ENCODE data around the gene TNNI3. TPM values are rescaled to one million over a fixed set of nuclear protein-coding genes. Genes with fewer than 3 reads are reported as not detected.

The TNNI3 gene
- total RNA-seq, 2 experiments from 2014 or later, result not detected

DNA sequence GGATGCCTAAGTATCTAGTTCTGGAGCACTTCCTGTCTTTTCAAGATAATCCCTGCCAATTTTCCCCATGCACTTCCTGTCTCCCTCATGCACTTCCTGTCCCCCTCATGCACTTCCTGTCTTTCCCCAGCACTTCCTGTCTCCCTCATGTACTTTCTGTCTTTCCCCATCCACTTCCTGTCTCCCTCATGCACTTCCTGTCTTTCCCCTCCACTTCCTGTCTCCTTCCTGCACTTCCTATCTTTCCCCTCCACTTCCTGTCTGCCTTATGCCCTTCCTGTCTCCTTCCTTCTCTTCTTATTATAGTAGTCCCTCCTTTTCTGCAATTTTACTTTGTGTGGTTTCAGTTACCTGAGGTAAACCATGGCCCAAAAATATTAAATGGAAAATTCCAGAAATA is 5.5 kb downstream of the TNNI3 start:
- ChIA-PET CTCF (interaction anchor here (1.5 kb wide), 1 partner anchor 10 kb away, joined by 5 read pairs; no protein-coding TSS in a partner anchor), POLR2A (no interaction called here)

DNA sequence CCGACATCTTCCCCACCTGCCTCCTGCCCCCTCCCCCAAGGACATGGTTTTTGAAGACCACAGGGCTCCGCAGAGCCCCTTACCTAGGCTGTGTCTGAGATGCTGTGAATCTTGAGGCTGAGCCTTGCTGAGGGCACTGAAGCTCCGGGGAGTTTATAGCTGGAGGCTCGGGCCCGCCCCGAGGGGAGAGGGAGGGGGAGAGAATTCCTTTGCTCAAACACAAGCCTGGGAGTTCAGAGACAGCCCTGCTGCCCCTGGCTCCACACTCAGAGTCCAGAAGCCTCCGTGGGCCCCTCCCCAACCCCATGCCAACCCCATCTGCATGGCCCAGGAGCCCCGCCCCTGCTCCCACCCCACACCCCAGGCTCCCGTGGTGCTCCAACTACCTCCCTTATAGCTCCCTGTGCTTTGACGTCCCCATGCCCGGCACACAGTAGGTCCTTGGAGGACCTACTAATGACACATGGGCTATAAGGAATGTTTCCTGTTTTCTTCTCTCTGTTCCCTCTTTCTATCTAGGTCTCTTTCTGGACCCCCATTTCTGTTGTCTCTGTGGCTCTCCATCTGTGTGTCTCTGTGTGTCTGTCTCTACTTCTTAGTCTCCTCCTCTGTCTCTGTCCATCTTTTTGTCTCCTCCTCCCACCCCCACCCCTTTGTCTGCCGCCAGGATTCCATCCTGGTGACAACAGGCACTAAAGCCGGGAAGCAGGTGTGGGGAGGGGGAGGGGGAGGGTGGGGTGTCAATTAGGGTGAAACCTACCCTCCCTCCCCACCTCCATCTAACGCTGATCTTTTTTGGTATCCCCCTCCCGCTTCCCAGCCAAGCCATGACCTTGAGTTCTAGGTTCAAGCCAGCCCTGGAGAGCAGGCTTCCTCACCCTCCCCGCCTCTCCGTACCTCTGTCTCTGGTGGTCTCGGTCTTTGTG is 8.2 kb downstream of the TNNI3 start, which contains the start of gene TNNT1:
TSS of gene TNNT1 (minus strand) at position 129 of the 926 bp plus-strand sequence. CDS start 2,049 bp downstream, outside the sequence.
- ChIA-PET CTCF (no interaction called here), POLR2A (no interaction called here)

DNA sequence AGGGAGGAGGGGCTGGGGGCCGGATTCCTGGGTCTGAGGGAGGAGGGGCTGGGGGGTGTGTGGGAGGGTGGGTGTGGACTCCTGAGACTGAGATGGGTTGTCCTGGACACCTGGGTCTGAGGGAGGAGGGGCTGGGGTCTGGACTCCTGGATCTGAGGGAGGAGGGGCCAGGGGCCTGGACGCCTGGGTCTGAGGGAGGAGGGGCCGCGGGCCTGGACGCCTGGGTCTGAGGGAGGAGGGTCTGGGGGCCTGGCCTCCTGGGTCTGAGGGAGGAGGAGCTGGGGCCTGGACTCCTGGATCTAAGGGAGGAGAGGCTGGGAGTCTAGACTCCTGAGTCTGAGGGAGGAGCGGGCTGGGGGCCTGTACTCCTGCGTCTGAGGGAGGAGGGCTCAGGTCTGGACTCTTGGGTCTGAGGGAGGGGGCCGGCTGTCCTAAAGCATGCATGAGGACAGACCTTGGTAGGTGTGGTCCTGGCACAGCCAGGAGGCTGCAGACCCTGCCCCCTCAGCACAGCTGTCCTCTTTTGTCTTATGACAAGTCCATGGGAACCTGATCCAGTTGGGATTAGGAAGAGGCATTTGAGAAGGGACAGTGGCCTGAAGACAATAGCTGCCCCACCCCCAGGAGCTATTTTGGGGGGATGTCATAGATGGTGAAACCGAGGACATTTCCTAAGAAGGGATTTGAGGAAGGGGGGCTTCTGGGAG is 9.8 kb downstream of the TNNI3 start:
- ChIA-PET POLR2A (no interaction called here), CTCF (interaction anchor here (0.7 to 2.1 kb wide), 2 partner anchors 13 to 19 kb away, joined by 3 to 8 read pairs; no protein-coding TSS in a partner anchor)

DNA sequence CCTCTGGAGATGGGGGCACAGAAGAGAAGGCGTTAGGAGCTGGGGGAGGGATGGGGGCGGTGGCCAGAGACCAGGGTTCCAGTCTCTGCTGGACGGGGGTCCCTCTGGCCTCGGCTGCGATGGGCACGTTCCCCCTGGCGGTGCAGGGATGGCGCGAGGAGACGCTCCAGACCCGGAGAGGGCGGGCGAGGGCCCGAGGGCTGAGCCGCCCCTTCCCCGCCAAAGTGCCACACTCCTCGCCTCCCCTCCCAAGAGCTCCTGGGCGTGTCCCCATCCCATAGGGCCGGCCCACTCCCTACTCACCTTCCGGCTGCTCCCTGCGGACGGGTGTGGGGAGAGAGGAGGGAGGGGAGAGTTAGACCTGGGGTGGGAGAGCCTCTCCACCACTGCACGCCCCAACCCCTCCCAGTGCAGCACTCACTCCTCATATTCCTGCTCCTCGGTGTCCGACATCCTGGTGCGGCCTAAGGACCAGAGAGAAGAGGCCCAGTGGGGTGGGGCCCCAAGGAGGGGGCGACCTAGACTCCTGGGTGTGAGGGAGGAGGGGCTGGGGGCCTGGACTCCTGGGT is 10.7 kb downstream of the TNNI3 start:
- ChIA-PET CTCF (interaction anchor here (0.6 to 2.1 kb wide), 3 partner anchors 14 to 29 kb away, joined by 3 to 8 read pairs (median 3); partner anchors contain the start of gene PPP1R12C), POLR2A (no interaction called here)

DNA sequence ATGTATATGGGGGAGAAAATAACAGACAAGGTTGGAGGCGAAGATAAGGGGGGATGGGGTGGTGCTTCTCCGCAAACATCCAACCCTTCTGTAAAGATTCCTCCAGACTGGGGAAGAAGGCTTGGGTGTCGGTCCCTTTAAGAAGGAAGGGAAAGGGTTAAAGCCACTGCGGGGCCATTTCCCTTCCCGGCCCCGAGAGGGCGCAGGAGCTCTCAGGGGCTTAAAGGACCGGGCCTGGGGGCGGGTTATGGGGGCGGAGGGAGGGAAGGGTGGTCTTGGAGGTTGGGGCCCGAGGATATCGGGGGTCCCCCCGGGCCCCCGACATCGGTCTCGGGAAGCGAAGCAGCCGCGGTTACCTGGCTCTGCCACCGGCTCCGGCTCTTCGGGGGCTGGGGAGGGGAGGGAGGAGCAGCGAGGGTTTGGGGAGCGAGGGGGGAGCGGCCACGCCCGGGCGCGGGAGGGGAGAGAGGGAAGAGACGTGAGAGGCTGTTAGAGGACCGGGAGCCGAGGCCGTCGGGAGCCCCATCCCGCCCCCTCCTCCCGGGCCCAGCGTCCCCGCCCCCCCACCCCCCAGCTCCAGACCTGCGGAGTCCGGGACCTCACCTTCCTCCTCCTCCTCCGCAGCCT is 11.3 kb downstream of the TNNI3 start:
- CTCF ChIA-PET, result interaction anchor here (0.6 kb wide), 1 partner anchor 28 kb away, joined by 3 read pairs; the partner anchor contains the start of gene PPP1R12C
- POLR2A ChIA-PET, result no interaction called here

DNA sequence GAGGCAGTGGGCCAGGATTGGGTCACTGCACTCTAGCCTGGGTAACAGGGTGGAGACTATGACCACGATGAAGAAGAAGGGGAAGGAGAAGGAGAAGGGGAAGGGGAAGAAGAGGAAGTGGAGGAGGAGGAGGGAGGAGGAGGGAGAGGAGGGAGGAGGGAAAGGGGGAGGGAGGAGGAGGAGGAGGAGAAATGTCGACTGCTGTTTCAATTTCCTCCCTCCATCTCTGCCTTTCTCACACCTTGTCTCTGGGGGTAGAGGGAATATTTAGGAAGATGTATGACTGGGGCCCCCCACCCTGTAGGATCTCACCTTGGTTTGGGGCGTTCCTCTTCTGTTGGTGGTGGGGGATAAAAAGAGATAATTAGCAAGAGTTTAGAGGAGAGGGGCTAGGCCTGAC is 12.3 kb downstream of the TNNI3 start:
- CTCF ChIA-PET, result no interaction called here
- POLR2A ChIA-PET, result no interaction called here

DNA sequence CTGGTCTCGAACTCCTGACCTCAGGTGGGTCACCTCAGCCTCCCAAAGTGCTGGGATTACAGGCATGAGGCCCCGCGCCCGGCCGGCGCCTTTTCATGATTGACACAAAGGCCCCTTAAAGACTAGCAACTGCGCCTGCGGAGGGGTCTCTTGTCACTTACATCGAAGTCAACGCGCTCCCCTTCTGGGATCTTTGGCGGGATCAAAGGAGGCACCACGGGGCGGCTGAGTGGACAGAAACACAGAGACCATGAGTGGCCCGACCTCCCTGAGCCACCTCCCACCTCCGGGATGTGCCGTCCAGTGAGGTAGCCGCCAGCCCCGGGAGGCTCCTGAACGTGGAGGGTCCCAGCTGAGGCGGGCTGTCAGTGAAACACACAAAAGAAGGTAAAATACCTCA is 15.8 kb downstream of the TNNI3 start:
- POLR2A ChIA-PET, result interaction anchor here (1.0 kb wide), 1 partner anchor 24 kb away, joined by 7 read pairs; the partner anchor contains the start of gene PPP1R12C
- CTCF ChIA-PET, result interaction anchor here (0.7 to 1.7 kb wide), 16 partner anchors 10 to 688 kb away, joined by 3 to 14 read pairs (median 3); partner anchors contain the start of gene DNAAF3

DNA sequence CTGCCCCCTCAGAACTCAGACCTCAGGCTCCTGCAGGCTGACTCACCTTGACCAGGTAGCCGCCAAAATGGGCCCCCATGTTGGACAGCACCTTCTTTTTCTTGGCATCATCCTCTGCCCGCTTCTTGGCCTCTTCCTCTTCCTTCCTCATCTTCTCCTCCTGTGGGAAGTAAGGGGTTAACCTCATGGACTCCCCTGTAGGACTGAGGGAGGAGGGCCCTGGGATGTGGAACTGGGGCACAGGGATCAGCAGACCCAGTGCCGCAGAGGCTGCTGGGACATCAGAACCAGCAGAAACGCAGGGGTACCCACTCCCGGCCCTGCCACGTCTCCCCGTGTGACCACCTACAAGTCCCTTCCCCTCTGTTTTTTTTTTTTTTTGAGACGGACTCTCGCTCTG is 19.6 kb downstream of the TNNI3 start:
- ChIA-PET POLR2A (no interaction called here), CTCF (no interaction called here)

DNA sequence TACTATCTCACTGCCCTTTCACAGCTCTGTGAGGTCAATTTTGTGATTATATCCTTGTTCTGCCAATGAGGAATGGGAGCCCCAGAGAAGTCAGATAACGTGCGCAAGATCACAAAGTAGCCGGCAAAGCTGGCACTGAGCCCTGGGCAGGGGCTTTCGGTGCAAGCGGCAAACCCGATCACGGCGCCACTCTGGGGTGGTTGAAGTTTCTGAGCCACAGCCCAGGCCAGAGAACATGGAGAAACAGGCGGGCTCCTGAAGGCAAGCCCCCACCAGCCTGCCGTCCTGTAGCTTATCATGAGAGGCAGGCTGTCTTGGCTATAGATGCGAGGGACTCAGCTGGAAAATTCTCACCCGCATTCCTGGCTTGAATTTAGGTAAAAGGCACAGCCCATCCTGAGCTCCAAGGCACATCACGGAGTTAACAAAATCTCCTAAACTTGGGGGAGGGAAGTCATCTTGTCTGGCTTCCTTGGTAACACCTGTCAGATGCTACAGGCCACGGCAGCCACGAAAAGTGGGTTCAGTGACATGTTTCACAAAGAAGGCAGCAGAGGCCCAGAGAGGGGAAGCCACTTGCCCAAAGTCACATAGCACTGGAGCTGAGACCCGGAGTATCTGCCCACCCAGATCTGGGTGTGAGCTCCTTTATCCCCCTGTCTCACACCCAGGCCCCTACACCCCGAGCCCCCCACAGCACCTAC is 21.0 kb downstream of the TNNI3 start:
- CTCF ChIA-PET, result interaction anchor here (2.4 kb wide), 1 partner anchor 367 kb away, joined by 9 read pairs; no protein-coding TSS in a partner anchor
- POLR2A ChIA-PET, result no interaction called here

DNA sequence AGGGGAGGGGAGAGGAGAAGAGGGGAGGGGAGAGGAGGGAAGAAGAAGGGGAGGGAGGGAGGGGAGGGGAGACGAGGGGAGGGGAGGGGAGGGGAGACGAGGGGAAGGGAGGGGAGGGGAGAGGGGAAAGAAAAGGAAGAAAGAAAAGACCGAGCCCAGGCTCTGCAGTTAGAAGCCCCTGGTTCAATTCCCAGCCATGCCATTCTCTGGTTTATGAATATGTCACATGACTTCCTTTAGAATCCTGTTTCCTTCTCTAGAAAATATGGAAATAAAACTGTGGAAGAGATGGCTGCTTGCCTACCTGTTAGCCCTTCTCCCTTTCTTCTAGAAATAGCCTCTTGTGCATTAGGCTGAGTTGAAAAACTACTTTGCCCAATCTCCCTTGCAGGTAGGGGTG is 22.8 kb downstream of the TNNI3 start:
- ChIA-PET POLR2A (no interaction called here), CTCF (interaction anchor here (2.4 kb wide), 1 partner anchor 369 kb away, joined by 9 read pairs; no protein-coding TSS in a partner anchor)

DNA sequence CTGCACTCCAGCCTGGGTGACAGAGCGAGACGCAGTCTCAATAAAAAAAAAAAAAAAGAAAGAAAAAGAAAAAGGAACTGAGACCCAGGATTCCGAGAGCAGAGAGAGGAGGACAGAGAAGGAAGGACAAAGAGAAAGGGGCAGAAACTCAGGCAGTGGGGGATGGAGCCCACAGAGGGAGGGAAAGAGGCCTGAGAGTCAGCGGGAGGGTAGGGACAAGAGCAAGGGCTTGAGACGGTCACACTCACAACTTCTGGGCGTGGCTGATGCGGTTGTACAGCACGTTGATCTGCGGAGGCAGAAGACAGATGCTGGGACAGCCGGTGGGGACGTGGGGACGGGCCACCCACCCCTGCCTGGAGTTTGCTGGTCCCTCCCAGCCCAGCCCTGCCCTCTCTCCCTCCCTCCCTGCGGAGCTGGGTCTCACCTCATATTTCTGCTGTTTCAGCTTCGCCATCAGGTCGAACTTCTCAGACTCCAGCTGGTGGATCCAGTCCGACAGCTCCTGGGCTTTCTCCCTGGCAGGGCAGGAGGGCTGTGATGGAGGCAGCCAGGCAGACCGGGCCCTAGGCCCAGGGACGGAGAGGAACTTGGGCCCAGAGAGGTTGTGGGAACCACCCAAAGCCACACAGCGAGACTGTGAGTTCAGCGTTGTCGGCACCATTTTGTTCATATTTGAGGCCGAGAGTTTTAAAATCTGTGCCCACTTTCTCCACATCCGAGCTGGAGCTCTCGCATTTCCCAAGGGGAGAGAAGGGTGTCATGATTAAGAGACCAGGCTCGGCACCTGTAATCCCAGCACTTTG is 23.7 kb downstream of the TNNI3 start:
- ChIA-PET POLR2A (no interaction called here), CTCF (no interaction called here)

DNA sequence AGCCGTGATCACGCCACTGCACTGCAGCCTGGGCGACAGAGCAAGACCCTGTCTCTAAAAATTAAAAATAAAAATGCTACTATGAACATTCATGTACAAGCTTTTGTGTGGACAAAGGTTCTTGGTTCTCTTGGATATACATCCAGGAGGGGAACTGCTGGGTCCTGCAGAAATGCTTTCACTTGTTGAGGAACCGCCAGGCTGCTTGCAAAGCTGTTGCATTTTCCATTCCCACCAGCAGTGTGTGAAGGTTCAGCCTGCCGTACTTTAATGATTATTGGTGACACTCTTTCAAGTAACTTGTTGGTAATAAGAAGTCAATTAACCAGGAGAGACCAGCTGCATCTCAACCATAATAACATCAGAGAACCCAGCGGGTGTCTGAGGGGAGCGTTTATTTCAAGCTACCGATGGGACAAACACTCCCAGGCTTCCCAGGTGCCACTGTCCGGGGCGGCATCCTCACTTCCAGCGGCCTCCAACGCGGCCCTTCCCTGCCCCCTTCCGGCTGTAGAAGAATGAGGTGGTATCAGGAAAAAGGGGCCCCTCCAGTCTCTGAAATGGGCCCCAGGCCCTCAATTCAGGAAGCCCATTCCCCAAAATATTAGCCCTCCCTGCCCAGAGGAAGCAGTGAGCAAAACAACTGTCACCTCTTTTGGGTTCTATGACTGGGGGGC is 24.9 kb downstream of the TNNI3 start:
- CTCF ChIA-PET, result interaction anchor here (0.7 kb wide), 2 partner anchors 44 to 129 kb away, joined by 4 read pairs; no protein-coding TSS in a partner anchor
- POLR2A ChIA-PET, result interaction anchor here (0.7 kb wide), 1 partner anchor 102 kb away, joined by 8 read pairs; no protein-coding TSS in a partner anchor

DNA sequence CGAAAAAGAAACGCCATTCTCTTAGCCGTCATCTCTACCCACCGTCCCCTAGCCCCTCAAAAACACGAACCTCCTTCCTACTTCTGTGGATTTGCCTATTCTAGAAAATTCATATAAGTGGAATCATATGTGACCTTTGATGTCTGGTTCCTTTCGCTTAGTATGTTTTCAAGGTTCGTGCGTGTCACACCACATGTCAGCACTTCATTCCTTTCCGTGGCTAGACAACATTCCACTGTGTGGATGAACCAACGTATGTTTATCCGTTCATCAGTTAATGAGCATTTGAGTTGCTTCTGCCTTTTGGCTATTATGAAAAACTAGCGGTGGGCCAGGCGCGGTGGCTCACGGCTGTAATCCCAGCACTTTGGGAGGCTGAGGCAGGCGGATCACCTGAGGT is 26.1 kb downstream of the TNNI3 start:
- CTCF ChIA-PET, result interaction anchor here (0.7 kb wide), 1 partner anchor 43 kb away, joined by 4 read pairs; no protein-coding TSS in a partner anchor
- POLR2A ChIA-PET, result interaction anchor here (0.7 kb wide), 1 partner anchor 103 kb away, joined by 8 read pairs; no protein-coding TSS in a partner anchor

DNA sequence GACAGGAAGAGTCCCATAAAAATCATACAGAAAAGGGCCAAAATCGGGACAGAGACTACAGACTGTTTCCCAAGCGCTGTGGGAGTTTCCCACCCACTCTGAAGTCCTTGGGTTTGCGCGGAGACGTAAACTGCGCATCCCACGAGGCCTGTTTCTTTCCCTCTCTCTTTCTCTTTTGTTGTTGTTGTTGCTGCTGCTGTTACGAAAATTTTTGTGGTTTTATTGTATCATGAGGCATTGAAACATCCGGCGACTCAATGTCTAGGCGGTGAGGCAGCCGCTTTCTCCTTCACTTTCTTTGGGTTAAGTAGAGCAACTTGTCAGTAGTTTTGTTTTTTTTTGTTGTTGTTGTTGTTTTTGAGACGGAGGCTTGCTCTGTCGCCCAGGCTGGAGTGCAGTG is 38.5 kb downstream of the TNNI3 start:
- CTCF ChIA-PET, result interaction anchor here (0.5 to 0.6 kb wide), 2 partner anchors 350 to 512 kb away, joined by 3 to 4 read pairs; no protein-coding TSS in a partner anchor

DNA sequence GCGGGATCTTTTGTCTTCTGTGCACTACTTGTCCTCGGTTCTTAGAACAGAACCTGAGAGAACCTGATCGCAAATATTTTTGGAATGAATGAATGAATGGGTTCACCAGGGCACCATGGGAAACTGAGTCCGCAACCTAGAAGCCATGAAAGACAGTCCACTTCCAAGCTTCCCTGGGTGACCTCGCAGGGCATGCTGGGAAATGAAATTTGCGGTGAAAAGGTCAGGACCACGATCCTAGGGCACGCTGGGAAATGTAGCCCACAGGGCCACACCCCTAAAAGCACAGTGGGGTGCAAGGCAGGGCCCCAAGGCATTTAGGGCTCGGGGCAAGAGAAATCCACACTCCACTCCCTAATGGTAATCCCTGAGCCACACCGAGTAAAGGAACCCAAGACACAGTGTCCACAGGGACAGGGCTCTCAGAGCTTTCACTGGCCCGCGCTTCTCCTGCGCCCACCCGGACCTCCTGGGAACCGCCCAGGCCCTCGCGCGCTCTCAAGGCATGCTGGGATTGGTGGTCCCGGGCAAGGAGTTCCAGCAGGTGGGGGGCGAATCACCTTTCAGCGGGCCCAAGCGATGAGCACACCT is 39.0 kb downstream of the TNNI3 start:
- ChIA-PET CTCF (interaction anchor here (0.5 to 1.3 kb wide), 3 partner anchors 28 to 513 kb away, joined by 3 to 4 read pairs (median 3); no protein-coding TSS in a partner anchor), POLR2A (interaction anchor here (1.1 kb wide), 1 partner anchor 56 kb away, joined by 4 read pairs; the partner anchor contains the start of gene RDH13)

More for the DNA sequence above, 38.5 kb downstream of the TNNI3 start:
- POLR2A ChIA-PET, result no interaction called here

DNA sequence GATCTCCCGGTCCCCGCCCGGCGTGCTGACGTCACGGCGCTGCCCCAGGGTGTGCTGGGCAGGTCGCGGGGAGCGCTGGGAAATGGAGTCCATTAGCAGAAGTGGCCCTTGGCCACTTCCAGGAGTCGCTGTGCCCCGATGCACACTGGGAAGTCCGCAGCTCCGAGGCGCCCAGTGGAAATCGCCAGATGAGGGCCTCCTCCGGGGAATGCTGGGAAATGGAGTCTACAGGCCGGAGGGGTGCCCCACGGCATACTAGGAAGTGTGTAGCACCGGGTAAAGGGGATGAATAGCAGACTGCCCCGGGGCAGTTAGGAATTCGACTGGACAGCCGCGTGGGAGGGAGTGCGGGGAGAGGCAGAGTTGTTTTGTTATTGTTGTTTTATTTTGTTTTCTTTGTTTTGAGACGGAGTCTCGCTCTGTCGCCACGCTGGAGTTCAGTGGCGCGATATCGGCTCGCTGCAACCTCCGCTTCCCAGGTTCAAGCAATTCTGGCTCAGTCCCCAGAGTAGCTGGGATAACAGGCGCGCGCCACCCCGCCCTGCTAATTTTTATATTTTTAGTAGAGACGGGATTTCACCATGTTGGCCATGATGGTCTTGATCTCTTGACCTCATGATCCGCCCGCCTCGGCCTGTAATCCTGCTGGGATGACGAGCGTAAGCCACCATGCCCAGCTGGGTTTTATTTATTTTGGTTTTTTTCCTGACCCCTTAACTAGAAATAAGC is 39.7 kb downstream of the TNNI3 start:
- POLR2A ChIA-PET, result interaction anchor here (0.6 to 1.1 kb wide), 3 partner anchors 24 to 537 kb away, joined by 3 to 7 read pairs (median 4); partner anchors contain the start of genes RDH13 and U2AF2
- CTCF ChIA-PET, result interaction anchor here (0.8 to 1.3 kb wide), 3 partner anchors 29 to 386 kb away, joined by 3 read pairs; no protein-coding TSS in a partner anchor

All from activated CD8-positive, alpha-beta memory T cell treated with anti-CD3 and anti-CD28 coated beads for 36 hours (primary cell).